ENCODE data around the gene ZBTB44.

The ZBTB44 gene

GRCh38 chr11:130203766-130204702, 110.7 kb downstream of the ZBTB44 start:
- H3K4me1 ChIP-seq (ENCODE audit: control insufficient read depth, insufficient read depth, low read length): no peaks in the 10 kb centered on the region
- no peak overlapping the region for H3K4me3 ChIP-seq (ENCODE audit: low read depth, low read length)
- no peaks in the 10 kb centered on the region for H3K27me3 ChIP-seq (ENCODE audit: control insufficient read depth, insufficient read depth, low read length)
- H3K9me3 ChIP-seq (ENCODE audit: control insufficient read depth, insufficient read depth, low read length): no peaks in the 10 kb centered on the region
- H3K9ac ChIP-seq (ENCODE audit: low read depth, low read length): no peak overlapping the region
- H3K27ac ChIP-seq (ENCODE audit: low read depth, low read length): no peak overlapping the region
- peaks cover 4% of the 10 kb centered on the region; the same call in 1 of the 2 replicates for H3K36me3 ChIP-seq (ENCODE audit: control insufficient read depth, insufficient read depth, low read length)

- Histone ChIP-seq H3K27me3 (ENCODE audit: control insufficient read depth, insufficient read depth, low read length) (no peaks in the 10 kb centered on the region), H3K36me3 (ENCODE audit: control insufficient read depth, insufficient read depth, low read length) (peaks cover 4% of the 10 kb centered on the region; the same call in 1 of the 2 replicates), H3K4me1 (ENCODE audit: control insufficient read depth, insufficient read depth, low read length) (no peaks in the 10 kb centered on the region), H3K9me3 (ENCODE audit: control insufficient read depth, insufficient read depth, low read length) (no peaks in the 10 kb centered on the region), H3K27ac (ENCODE audit: low read depth, low read length) (no peak overlapping the region), H3K9ac (ENCODE audit: low read depth, low read length) (no peak overlapping the region), H3K4me3 (ENCODE audit: low read depth, low read length) (no peak overlapping the region)
These were observed 111.7 kb downstream of the ZBTB44 start for GRCh38 chr11:130202818-130203689.

- peaks cover 4% of the 10 kb centered on the region; the same call in 1 of the 2 replicates for H3K36me3 ChIP-seq (ENCODE audit: control insufficient read depth, insufficient read depth, low read length)
- H3K9me3 ChIP-seq (ENCODE audit: control insufficient read depth, insufficient read depth, low read length): no peaks in the 10 kb centered on the region
- no peak overlapping the region for H3K4me3 ChIP-seq (ENCODE audit: low read depth, low read length)
- no peak overlapping the region for H3K27ac ChIP-seq (ENCODE audit: low read depth, low read length)
- H3K9ac ChIP-seq (ENCODE audit: low read depth, low read length): no peak overlapping the region
- no peaks in the 10 kb centered on the region for H3K4me1 ChIP-seq (ENCODE audit: control insufficient read depth, insufficient read depth, low read length)
- H3K27me3 ChIP-seq (ENCODE audit: control insufficient read depth, insufficient read depth, low read length): no peaks in the 10 kb centered on the region
These were observed 112.5 kb downstream of the ZBTB44 start for GRCh38 chr11:130202009-130202817.

GRCh38 chr11:130201026-130201425, 113.7 kb downstream of the ZBTB44 start:
- Histone ChIP-seq H3K9ac (ENCODE audit: low read depth, low read length) (no peak overlapping the region), H3K9me3 (ENCODE audit: control insufficient read depth, insufficient read depth, low read length) (no peaks in the 10 kb centered on the region), H3K36me3 (ENCODE audit: control insufficient read depth, insufficient read depth, low read length) (peaks cover 4% of the 10 kb centered on the region; the same call in 1 of the 2 replicates), H3K27ac (ENCODE audit: low read depth, low read length) (no peak overlapping the region), H3K27me3 (ENCODE audit: control insufficient read depth, insufficient read depth, low read length) (no peaks in the 10 kb centered on the region), H3K4me3 (ENCODE audit: low read depth, low read length) (no peak overlapping the region), H3K4me1 (ENCODE audit: control insufficient read depth, insufficient read depth, low read length) (no peaks in the 10 kb centered on the region)

GRCh38 chr11:130199792-130200191, 114.9 kb downstream of the ZBTB44 start:
- Histone ChIP-seq H3K27me3 (ENCODE audit: control insufficient read depth, insufficient read depth, low read length) (no peaks in the 10 kb centered on the region), H3K4me1 (ENCODE audit: control insufficient read depth, insufficient read depth, low read length) (no peaks in the 10 kb centered on the region), H3K9me3 (ENCODE audit: control insufficient read depth, insufficient read depth, low read length) (no peaks in the 10 kb centered on the region), H3K27ac (ENCODE audit: low read depth, low read length) (no peak overlapping the region), H3K36me3 (ENCODE audit: control insufficient read depth, insufficient read depth, low read length) (peaks cover 4% of the 10 kb centered on the region; the same call in 1 of the 2 replicates), H3K4me3 (ENCODE audit: low read depth, low read length) (no peak overlapping the region), H3K9ac (ENCODE audit: low read depth, low read length) (no peak overlapping the region)

GRCh38 chr11:130198964-130199363, 115.8 kb downstream of the ZBTB44 start:
- H3K4me1 ChIP-seq (ENCODE audit: control insufficient read depth, insufficient read depth, low read length): no peaks in the 10 kb centered on the region
- no peak overlapping the region for H3K9ac ChIP-seq (ENCODE audit: low read depth, low read length)
- H3K36me3 ChIP-seq (ENCODE audit: control insufficient read depth, insufficient read depth, low read length): peaks cover 10% of the 10 kb centered on the region; the same call in 1 of the 2 replicates
- H3K27me3 ChIP-seq (ENCODE audit: control insufficient read depth, insufficient read depth, low read length): no peaks in the 10 kb centered on the region
- no peaks in the 10 kb centered on the region for H3K9me3 ChIP-seq (ENCODE audit: control insufficient read depth, insufficient read depth, low read length)
- no peak overlapping the region for H3K27ac ChIP-seq (ENCODE audit: low read depth, low read length)
- no peak overlapping the region for H3K4me3 ChIP-seq (ENCODE audit: low read depth, low read length)

- Histone ChIP-seq H3K4me1 (ENCODE audit: control insufficient read depth, insufficient read depth, low read length) (no peaks in the 10 kb centered on the region), H3K4me3 (ENCODE audit: low read depth, low read length) (no peak overlapping the region), H3K27me3 (ENCODE audit: control insufficient read depth, insufficient read depth, low read length) (no peaks in the 10 kb centered on the region), H3K9me3 (ENCODE audit: control insufficient read depth, insufficient read depth, low read length) (no peaks in the 10 kb centered on the region), H3K36me3 (ENCODE audit: control insufficient read depth, insufficient read depth, low read length) (peaks cover 10% of the 10 kb centered on the region; the same call in 1 of the 2 replicates), H3K9ac (ENCODE audit: low read depth, low read length) (no peak overlapping the region), H3K27ac (ENCODE audit: low read depth, low read length) (no peak overlapping the region)
These were observed 116.4 kb downstream of the ZBTB44 start for GRCh38 chr11:130198292-130198691.

- Histone ChIP-seq H3K27ac (ENCODE audit: low read depth, low read length) (no peak overlapping the region), H3K9me3 (ENCODE audit: control insufficient read depth, insufficient read depth, low read length) (no peaks in the 10 kb centered on the region), H3K9ac (ENCODE audit: low read depth, low read length) (no peak overlapping the region), H3K27me3 (ENCODE audit: control insufficient read depth, insufficient read depth, low read length) (no peaks in the 10 kb centered on the region), H3K36me3 (ENCODE audit: control insufficient read depth, insufficient read depth, low read length) (peaks cover 10% of the 10 kb centered on the region; the same call in 1 of the 2 replicates), H3K4me3 (ENCODE audit: low read depth, low read length) (no peak overlapping the region), H3K4me1 (ENCODE audit: control insufficient read depth, insufficient read depth, low read length) (no peaks in the 10 kb centered on the region)
These were observed 117.2 kb downstream of the ZBTB44 start for GRCh38 chr11:130197386-130198035.

- Histone ChIP-seq H3K9ac (ENCODE audit: low read depth, low read length) (no peak overlapping the region), H3K27ac (ENCODE audit: low read depth, low read length) (no peak overlapping the region), H3K36me3 (ENCODE audit: control insufficient read depth, insufficient read depth, low read length) (peaks cover 6% of the 10 kb centered on the region; the same call in 1 of the 2 replicates), H3K27me3 (ENCODE audit: control insufficient read depth, insufficient read depth, low read length) (no peaks in the 10 kb centered on the region), H3K4me3 (ENCODE audit: low read depth, low read length) (no peak overlapping the region), H3K9me3 (ENCODE audit: control insufficient read depth, insufficient read depth, low read length) (no peaks in the 10 kb centered on the region), H3K4me1 (ENCODE audit: control insufficient read depth, insufficient read depth, low read length) (no peaks in the 10 kb centered on the region)
These were observed 120.3 kb downstream of the ZBTB44 start for GRCh38 chr11:130194241-130195023.

Data from HUES48 (cell line).